Measurements from ENCODE around the gene CWF19L1.

DNA sequence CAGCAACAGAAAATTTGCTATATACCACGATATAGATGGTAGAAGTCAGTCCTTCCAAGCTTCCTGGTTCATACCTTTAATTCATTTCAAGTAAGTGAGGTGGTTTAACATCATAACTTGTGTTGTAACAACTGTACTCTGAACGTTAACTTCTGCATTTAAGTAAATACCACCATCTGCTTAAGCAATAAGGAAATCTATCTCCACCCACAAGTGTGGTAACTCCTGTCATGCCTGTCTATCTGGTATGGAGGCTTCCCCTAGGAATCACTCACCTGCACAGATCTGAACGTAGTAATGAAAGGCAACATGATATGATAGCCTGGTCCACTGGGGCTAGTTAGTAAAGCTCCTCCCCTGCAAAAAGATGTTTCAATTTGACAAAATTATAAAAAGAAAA, 84.0 kb downstream of the CWF19L1 start:
- TF ChIP-seq, protein P1, sequence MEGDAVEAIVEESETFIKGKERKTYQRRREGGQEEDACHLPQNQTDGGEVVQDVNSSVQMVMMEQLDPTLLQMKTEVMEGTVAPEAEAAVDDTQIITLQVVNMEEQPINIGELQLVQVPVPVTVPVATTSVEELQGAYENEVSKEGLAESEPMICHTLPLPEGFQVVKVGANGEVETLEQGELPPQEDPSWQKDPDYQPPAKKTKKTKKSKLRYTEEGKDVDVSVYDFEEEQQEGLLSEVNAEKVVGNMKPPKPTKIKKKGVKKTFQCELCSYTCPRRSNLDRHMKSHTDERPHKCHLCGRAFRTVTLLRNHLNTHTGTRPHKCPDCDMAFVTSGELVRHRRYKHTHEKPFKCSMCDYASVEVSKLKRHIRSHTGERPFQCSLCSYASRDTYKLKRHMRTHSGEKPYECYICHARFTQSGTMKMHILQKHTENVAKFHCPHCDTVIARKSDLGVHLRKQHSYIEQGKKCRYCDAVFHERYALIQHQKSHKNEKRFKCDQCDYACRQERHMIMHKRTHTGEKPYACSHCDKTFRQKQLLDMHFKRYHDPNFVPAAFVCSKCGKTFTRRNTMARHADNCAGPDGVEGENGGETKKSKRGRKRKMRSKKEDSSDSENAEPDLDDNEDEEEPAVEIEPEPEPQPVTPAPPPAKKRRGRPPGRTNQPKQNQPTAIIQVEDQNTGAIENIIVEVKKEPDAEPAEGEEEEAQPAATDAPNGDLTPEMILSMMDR (IDR thresholded peaks at IDR 0.05) = no peak
- TF ChIP-seq EP300 (IDR thresholded peaks at IDR 0.05) = no peak
- TF ChIP-seq POLR2A (IDR thresholded peaks at IDR 0.05) = no peak
- peak in 2 of 3 donors; percentile 30 to 50 for TF ChIP-seq POLR2AphosphoS5 (IDR thresholded peaks at IDR 0.05)
